ENCODE measurements around the gene OR1S1.

GRCh38 chr11:58227956-58228615 is 15.6 kb downstream of the OR1S1 start:
- TF ChIP-seq USF2 (CRISPR knock-in tag; IDR thresholded peaks at IDR 0.05) (no peak), CREB1 (CRISPR knock-in tag; IDR thresholded peaks at IDR 0.05) (no peak), TP53 (CRISPR knock-in tag; IDR thresholded peaks at IDR 0.05) (no peak), MAX (CRISPR knock-in tag; IDR thresholded peaks at IDR 0.05) (no peak), CTCF (IDR thresholded peaks at IDR 0.05) (no peak), JUN (CRISPR knock-in tag; IDR thresholded peaks at IDR 0.05) (no peak), ZBTB21 (CRISPR knock-in tag; IDR thresholded peaks at IDR 0.05; ENCODE audit: borderline replicate concordance) (no peak), RELA (CRISPR knock-in tag; IDR thresholded peaks at IDR 0.05; ENCODE audit: borderline replicate concordance) (no peak)
- TF ChIP-seq, protein P1, sequence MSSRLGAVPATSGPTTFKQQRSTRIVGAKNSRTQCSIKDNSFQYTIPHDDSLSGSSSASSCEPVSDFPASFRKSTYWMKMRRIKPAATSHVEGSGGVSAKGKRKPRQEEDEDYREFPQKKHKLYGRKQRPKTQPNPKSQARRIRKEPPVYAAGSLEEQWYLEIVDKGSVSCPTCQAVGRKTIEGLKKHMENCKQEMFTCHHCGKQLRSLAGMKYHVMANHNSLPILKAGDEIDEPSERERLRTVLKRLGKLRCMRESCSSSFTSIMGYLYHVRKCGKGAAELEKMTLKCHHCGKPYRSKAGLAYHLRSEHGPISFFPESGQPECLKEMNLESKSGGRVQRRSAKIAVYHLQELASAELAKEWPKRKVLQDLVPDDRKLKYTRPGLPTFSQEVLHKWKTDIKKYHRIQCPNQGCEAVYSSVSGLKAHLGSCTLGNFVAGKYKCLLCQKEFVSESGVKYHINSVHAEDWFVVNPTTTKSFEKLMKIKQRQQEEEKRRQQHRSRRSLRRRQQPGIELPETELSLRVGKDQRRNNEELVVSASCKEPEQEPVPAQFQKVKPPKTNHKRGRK (CRISPR knock-in tag; IDR thresholded peaks at IDR 0.05; ENCODE audit: borderline replicate concordance): no peak

All from WTC11 (cell line).